K562 (cell line): ENCODE results near the gene CBFA2T2. TPM values are rescaled to one million over a fixed set of nuclear protein-coding genes. Genes with fewer than 3 reads are reported as not detected.

Source experiments
- ARID1B ChIP-seq: fragments of 450-650 bp; IDR thresholded peaks from 2 replicates; pipeline ENCODE4 v1.6.1; 2016; ENCODE audit warnings: antibody characterized with exemption, mild to moderate bottlenecking, inconsistent platforms
- FOXA3 ChIP-seq, 2 experiments: fragments of 450-650 bp in 1 of 2; sonication (generic) in 1 of 2; formaldehyde crosslinking; IDR thresholded peaks in 1 of 2; conservative IDR thresholded peaks in 1 of 2; 2 replicates each; pipeline versions ENCODE4 v1.4.0 to v1.8.0; 2020 to 2022; ENCODE audit warnings: mild to moderate bottlenecking in 2 of 2, missing genetic modification reagents in 1 of 2
- L3MBTL2 ChIP-seq: fragments of 450-650 bp; IDR thresholded peaks from 2 replicates; pipeline ENCODE4 v1.6.1; 2016; ENCODE audit warnings: mild to moderate bottlenecking, moderate library complexity
- RERE ChIP-seq: sonication (generic); formaldehyde crosslinking; IDR thresholded peaks from 2 replicates; pipeline ENCODE4 v1.8.0; 2023; ENCODE audit warnings: missing genetic modification reagents, mild to moderate bottlenecking, borderline replicate concordance
- SETDB1 ChIP-seq: IDR thresholded peaks from one replicate; pipeline ENCODE4 v1.6.1; 2012; ENCODE audit warnings: low read length, control low read depth, inconsistent platforms
- XRCC3 ChIP-seq: fragments of 450-650 bp; IDR thresholded peaks from 2 replicates; pipeline ENCODE4 v1.6.1; 2017; ENCODE audit warnings: mild to moderate bottlenecking, moderate library complexity
- ZNF512 ChIP-seq: IDR thresholded peaks from 2 replicates; pipeline ENCODE4 v1.6.1; 2016; ENCODE audit warnings: missing genetic modification characterization, missing compliant biosample characterization
- ZNF518B ChIP-seq: fragments of 250-450 bp; sonication (Bioruptor Pico); IDR thresholded peaks from 2 replicates; pipeline ENCODE4 v1.5.0; 2021; ENCODE audit warnings: mild to moderate bottlenecking, moderate library complexity
- polyA plus RNA-seq, 8 experiments: library from polyadenylated mRNA; depleted of rRNA in 4 of 8; stranded (reverse) in 5 of 8; unstranded in 3 of 8; fragments of >200 nt; fragmentation: Nextera tagmentation in 2 of 8; fragmentation: Illumina TruSeq in 1 of 8; extraction: Ambion mirVana in 2 of 8; extraction: Trizol in 1 of 8; gene quantifications; 2 replicates each; pipeline versions ENCODE4 v1.2.1 to v1.2.3, GENCODE V29; 2011 to 2014; ENCODE audit warnings: inconsistent platforms in 1 of 8, missing spikeins in 1 of 8
- total RNA-seq, 7 experiments: library from RNA; depleted of rRNA in 6 of 7; stranded (reverse); fragments of >200 nt in 6 of 7; fragmentation: Illumina TruSeq in 2 of 7; extraction: Trizol in 2 of 7; gene quantifications; 2 replicates each; pipeline versions ENCODE4 v1.2.1 to v1.2.3, GENCODE V29; 2011 to 2021; ENCODE audit warnings: low replicate concordance in 1 of 7

Gene CBFA2T2
- total and polyA plus RNA-seq, 9 of the 15 experiments (the other 6 are each of a cell fraction or from before 2014, with no cell fraction given), result 0.27 to 9.6 (median 5.8) TPM

GRCh38 chr20:33666293-33667244, 176.7 kb downstream of the CBFA2T2 start, which contains the start of gene ACTL10 (continued):
- TF ChIP-seq RERE (CRISPR knock-in tag) (no peak), XRCC3 (no peak), SETDB1 (no peak), ZNF512 (tag) (no peak), ARID1B (no peak), ZNF518B (CRISPR knock-in tag) (no peak), FOXA3 (CRISPR knock-in tag; conservative IDR thresholded peaks at IDR 0.05 in 1 of 2, IDR thresholded peaks at IDR 0.05 in 1 of 2) (no peak), L3MBTL2 (peak; percentile 78; the same call in 1 of the 2 replicates)
